DOHH2 (cell line): ENCODE data around the gene TTC34.
"Not testable (repeated sequence)": the region's sequence is repeated elsewhere in the genome, so short reads cannot be mapped to it uniquely, and the experiment has no call there.

Experiments used
- CTCF ChIP-seq: fragments of 200-600 bp; sonication (generic); IDR thresholded peaks from one replicate; pipeline ENCODE4 v1.5.1; 2014; ENCODE audit warnings: antibody characterized with exemption, mild to moderate bottlenecking, low read depth, low read length; ENCODE audit not compliant: poor library complexity, severe bottlenecking
- EZH2phosphoT487 ChIP-seq: fragments of 200-600 bp; sonication (generic); IDR thresholded peaks from 2 replicates; pipeline ENCODE4 v1.6.1; 2017; ENCODE audit warnings: borderline replicate concordance, mild to moderate bottlenecking, antibody characterized with exemption, low read length, moderate library complexity, mixed read lengths

GRCh38 chr1:2688336-2688665 is 113.2 kb downstream of the TTC34 start:
- not testable (repeated sequence) for TF ChIP-seq CTCF, EZH2phosphoT487
